Measurements from ENCODE around the gene TRMT2A. TPM values are rescaled to one million over a fixed set of nuclear protein-coding genes. Genes with fewer than 3 reads are reported as not detected.

The TRMT2A gene
- total RNA-seq, 6 donors from 2014 or later: 30.3 to 146 (median 61.9) TPM

DNA sequence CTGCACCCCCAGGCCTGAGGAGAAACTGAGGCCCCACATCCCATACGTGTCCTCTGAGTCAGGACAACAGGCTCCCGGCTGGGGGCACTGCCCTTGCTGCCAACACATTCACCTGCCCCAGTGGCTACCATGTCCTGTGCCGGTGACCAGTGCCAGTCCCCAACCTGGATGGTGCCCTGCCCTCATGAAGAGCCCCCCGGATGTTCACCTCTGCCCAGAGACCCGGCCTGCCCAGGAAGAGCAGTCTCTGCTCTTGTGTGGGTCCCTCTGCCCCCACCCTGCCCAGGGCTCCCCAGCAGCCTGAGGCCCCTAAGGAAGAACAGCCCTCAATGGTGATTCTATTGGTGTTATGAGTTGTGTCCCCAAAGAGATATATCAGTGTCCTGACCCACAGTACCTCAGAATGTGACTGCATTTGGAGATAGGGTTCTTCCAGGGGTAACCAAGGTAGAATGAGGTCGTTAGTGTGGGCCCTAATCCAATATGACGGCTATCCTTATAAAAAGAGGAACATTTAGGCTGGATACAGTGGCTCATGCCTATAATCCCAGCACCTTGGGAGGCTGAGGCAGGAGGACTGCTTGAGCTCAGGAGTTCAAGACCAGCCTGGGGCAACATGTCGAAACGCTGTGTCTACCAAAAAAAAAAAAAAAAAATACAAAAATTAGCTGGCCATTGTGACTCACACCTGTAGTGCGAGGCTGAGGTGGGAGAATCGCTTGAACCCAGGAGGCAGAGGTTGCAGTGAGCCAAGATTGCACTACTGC lies 50.2 kb downstream of the TRMT2A start:
- no peaks in the 10 kb centered on the region for H3K4me1 ChIP-seq
- no peak overlapping the region for H3K4me3 ChIP-seq
- ATAC-seq (ENCODE audit: low FRiP score in 2 of 2) (no peak), DNase-seq (no peak)
- no peaks in the 10 kb centered on the region for H3K9me3 ChIP-seq
- TF ChIP-seq POLR2A (IDR thresholded peaks at IDR 0.05) (no peak), EP300 (IDR thresholded peaks at IDR 0.05) (no peak), POLR2AphosphoS5 (IDR thresholded peaks at IDR 0.05) (no peak)
- TF ChIP-seq, protein P1, sequence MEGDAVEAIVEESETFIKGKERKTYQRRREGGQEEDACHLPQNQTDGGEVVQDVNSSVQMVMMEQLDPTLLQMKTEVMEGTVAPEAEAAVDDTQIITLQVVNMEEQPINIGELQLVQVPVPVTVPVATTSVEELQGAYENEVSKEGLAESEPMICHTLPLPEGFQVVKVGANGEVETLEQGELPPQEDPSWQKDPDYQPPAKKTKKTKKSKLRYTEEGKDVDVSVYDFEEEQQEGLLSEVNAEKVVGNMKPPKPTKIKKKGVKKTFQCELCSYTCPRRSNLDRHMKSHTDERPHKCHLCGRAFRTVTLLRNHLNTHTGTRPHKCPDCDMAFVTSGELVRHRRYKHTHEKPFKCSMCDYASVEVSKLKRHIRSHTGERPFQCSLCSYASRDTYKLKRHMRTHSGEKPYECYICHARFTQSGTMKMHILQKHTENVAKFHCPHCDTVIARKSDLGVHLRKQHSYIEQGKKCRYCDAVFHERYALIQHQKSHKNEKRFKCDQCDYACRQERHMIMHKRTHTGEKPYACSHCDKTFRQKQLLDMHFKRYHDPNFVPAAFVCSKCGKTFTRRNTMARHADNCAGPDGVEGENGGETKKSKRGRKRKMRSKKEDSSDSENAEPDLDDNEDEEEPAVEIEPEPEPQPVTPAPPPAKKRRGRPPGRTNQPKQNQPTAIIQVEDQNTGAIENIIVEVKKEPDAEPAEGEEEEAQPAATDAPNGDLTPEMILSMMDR (IDR thresholded peaks at IDR 0.05): no peak
- peaks cover 12 to 42% (median 35%) of the 10 kb centered on the region in 4 donors for H3K36me3 ChIP-seq
- H3K27ac ChIP-seq: no peak overlapping the region
- no peaks in the 10 kb centered on the region for H3K27me3 ChIP-seq
- WGBS, 2 donors: 92 to 98% methylated on average over 8 to 11 of the region's 11 CpGs

DNA sequence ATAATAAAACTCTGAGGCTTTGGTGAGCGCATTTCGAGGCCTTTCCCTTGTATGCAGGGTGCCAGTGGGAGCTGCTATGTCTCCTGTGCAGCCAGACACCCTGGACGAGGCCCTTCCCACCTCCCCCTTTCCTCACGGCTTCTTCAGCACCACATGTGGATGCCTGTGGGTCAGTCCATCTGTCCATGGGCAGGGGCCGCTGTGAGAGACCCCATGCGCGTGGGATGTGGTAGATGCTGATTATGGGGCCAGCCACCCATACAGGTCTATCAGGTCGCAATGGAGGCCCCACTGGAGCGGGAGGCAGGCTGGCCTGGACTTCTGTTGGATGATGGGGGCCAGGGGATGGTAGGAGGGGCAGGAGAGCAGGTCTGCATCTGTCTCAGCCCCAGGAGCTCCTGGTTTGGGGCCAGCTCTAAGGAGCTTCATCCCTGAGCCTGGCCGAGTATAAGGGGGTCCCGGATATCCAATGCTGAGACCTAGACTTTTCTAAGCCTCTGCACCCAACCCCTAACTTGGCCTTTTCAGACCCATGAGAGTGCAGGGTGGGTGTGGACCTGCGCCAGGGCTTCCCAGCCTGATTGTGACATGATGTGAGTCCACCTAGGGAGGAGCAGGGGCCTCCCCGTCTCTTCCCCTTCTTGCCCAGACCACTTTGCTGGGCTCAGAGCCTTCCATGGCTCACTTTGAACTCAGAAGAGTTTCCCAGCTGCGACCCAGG lies 51.0 kb downstream of the TRMT2A start:
- TF ChIP-seq EP300 (IDR thresholded peaks at IDR 0.05) (no peak), POLR2A (IDR thresholded peaks at IDR 0.05) (no peak), POLR2AphosphoS5 (IDR thresholded peaks at IDR 0.05) (no peak)
- TF ChIP-seq, protein P1 (IDR thresholded peaks at IDR 0.05): no peak
- Histone ChIP-seq H3K9me3 (no peaks in the 10 kb centered on the region), H3K4me1 (no peaks in the 10 kb centered on the region), H3K36me3 (peaks cover 16 to 49% (median 41%) of the 10 kb centered on the region in 4 donors), H3K4me3 (no peak overlapping the region), H3K27ac (no peak overlapping the region), H3K27me3 (no peaks in the 10 kb centered on the region)
- WGBS, 2 donors: 91 to 98% methylated on average over 12 to 14 of the region's 14 CpGs
- ATAC-seq (ENCODE audit: low FRiP score in 2 of 2) (no peak), DNase-seq (no peak)

DNA sequence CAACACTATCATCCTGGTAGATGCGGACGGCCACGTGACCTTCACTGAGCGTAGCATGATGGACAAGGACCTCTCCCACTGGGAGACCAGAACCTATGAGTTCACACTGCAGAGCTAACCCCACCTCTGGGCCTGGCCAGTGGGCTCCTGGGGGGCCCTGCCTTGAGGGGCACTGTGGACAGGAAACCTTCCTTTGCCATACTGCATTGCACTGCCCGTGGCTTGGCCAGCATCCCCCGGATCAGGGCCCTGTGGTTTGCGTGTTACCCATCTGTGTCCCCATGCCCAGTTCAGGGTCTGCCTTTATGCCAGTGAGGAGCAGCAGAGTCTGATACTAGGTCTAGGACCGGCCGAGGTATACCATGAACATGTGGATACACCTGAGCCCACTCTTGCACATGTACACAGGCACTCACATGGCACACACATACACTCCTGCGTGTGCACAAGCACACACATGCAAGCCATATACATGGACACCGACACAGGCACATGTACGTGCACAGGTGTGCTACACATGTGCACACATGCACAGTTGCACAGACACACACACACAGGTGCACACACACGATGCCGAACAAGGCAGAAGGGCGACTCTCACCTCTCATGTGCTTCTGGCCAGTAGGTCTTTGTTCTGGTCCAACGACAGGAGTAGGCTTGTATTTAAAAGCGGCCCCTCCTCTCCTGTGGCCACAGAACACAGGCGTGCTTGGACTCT lies 52.3 kb downstream of the TRMT2A start:
- DNase-seq: no peak
- peaks cover 16 to 56% (median 45%) of the 10 kb centered on the region in 4 donors for H3K36me3 ChIP-seq
- H3K4me1 ChIP-seq: no peaks in the 10 kb centered on the region
- no peak for ATAC-seq (ENCODE audit: low FRiP score in 2 of 2)
- no peaks in the 10 kb centered on the region for H3K9me3 ChIP-seq
- no peak overlapping the region for H3K27ac ChIP-seq
- 90 to 96% methylated on average over 9 to 18 of the region's 18 CpGs for WGBS, 2 donors
- H3K4me3 ChIP-seq: no peak overlapping the region
- no peaks in the 10 kb centered on the region for H3K27me3 ChIP-seq
- TF ChIP-seq POLR2AphosphoS5 (IDR thresholded peaks at IDR 0.05): no peak
- TF ChIP-seq, protein P1 (IDR thresholded peaks at IDR 0.05): no peak
- no peak for TF ChIP-seq EP300 (IDR thresholded peaks at IDR 0.05)
- no peak for TF ChIP-seq POLR2A (IDR thresholded peaks at IDR 0.05)

DNA sequence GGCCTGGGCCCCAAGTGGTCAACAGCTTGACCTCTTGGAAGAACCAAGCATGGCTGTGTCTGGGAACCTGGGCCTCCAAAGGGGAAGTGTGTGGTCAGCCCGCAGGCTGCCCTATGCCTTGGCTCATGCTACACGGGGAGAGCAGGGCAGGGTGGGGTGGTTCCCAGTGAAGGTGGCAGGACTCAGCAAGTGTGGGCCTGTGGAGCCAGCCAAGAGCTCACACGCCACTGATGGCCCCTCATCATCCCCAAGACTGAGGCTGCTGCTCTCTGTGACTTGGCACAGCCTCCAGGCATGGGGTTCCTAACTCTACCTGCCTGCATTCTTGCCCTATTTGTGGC lies 52.9 kb downstream of the TRMT2A start:
- Histone ChIP-seq H3K9me3 (no peaks in the 10 kb centered on the region), H3K27me3 (no peaks in the 10 kb centered on the region), H3K4me3 (no peak overlapping the region), H3K27ac (no peak overlapping the region), H3K4me1 (no peaks in the 10 kb centered on the region), H3K36me3 (peaks cover 16 to 56% (median 45%) of the 10 kb centered on the region in 4 donors)
- ATAC-seq (ENCODE audit: low FRiP score in 2 of 2) (no peak), DNase-seq (no peak)
- TF ChIP-seq, protein P1 (IDR thresholded peaks at IDR 0.05): no peak
- no peak for TF ChIP-seq POLR2A (IDR thresholded peaks at IDR 0.05)
- TF ChIP-seq EP300 (IDR thresholded peaks at IDR 0.05): no peak
- TF ChIP-seq POLR2AphosphoS5 (IDR thresholded peaks at IDR 0.05): no peak
- 54 to 88% methylated on average over 2 to 3 of the region's 3 CpGs for WGBS, 2 donors
